ENCODE measurements around the gene CCZ1. TPM values are rescaled to one million over a fixed set of nuclear protein-coding genes. Genes with fewer than 3 reads are reported as not detected.
"Not testable (repeated sequence)": the region's sequence is repeated elsewhere in the genome, so short reads cannot be mapped to it uniquely, and the experiment has no call there.

CCZ1 gene
- total RNA-seq = 23.0 TPM

- ATAC-seq = peak; percentile 96
- DNase-seq (ENCODE audit: low spot score) = peak; percentile 70
Measured at GRCh38 chr7:5898480-5899224, at the start of gene CCZ1. Gene CCZ1 (plus strand): TSS chr7:5898733. CDS start chr7:5898800, 67 bp downstream.

GRCh38 chr7:5850944-5851343 lies 47.6 kb upstream of the CCZ1 start:
- DNase-seq (ENCODE audit: low spot score) (no peak), ATAC-seq (no peak)

GRCh38 chr7:5854738-5855137 lies 43.8 kb upstream of the CCZ1 start:
- no peak for ATAC-seq
- no peak for DNase-seq (ENCODE audit: low spot score)

GRCh38 chr7:5857041-5857575 lies 41.4 kb upstream of the CCZ1 start:
- ATAC-seq; DNase-seq (ENCODE audit: low spot score): not testable (repeated sequence)

- DNase-seq (ENCODE audit: low spot score); ATAC-seq: not testable (repeated sequence)
Measured at GRCh38 chr7:5858494-5858893, 40.0 kb upstream of the CCZ1 start.

GRCh38 chr7:5861281-5861680 lies 37.3 kb upstream of the CCZ1 start:
- not testable (repeated sequence) for DNase-seq (ENCODE audit: low spot score); ATAC-seq

- not testable (repeated sequence) for ATAC-seq; DNase-seq (ENCODE audit: low spot score)
Measured at GRCh38 chr7:5862753-5863366, 35.7 kb upstream of the CCZ1 start.

GRCh38 chr7:5865279-5865931 lies 33.1 kb upstream of the CCZ1 start:
- DNase-seq (ENCODE audit: low spot score); ATAC-seq: not testable (repeated sequence)

GRCh38 chr7:5867060-5867459 lies 31.5 kb upstream of the CCZ1 start:
- no peak for DNase-seq (ENCODE audit: low spot score)
- ATAC-seq = no peak

- not testable (repeated sequence) for DNase-seq (ENCODE audit: low spot score)
- ATAC-seq = peak; percentile 56
Measured at GRCh38 chr7:5868928-5869341, 29.6 kb upstream of the CCZ1 start.

GRCh38 chr7:5869691-5870090 lies 28.8 kb upstream of the CCZ1 start:
- no peak for DNase-seq (ENCODE audit: low spot score)
- no peak for ATAC-seq

- no peak for DNase-seq (ENCODE audit: low spot score)
- ATAC-seq = no peak
Measured at GRCh38 chr7:5870311-5870710, 28.2 kb upstream of the CCZ1 start.

- DNase-seq (ENCODE audit: low spot score) (no peak), ATAC-seq (no peak)
Measured at GRCh38 chr7:5872326-5872725, 26.2 kb upstream of the CCZ1 start.

- ATAC-seq = not testable (repeated sequence)
Measured at GRCh38 chr7:5879591-5879990, 18.9 kb upstream of the CCZ1 start.

GRCh38 chr7:5880106-5880505 lies 18.4 kb upstream of the CCZ1 start:
- not testable (repeated sequence) for ATAC-seq; DNase-seq (ENCODE audit: low spot score)

More at GRCh38 chr7:5879591-5879990, 18.9 kb upstream of the CCZ1 start:
- DNase-seq (ENCODE audit: low spot score) = not testable (repeated sequence)

GRCh38 chr7:5884431-5884830 lies 14.1 kb upstream of the CCZ1 start:
- not testable (repeated sequence) for DNase-seq (ENCODE audit: low spot score); ATAC-seq

- DNase-seq (ENCODE audit: low spot score); ATAC-seq: not testable (repeated sequence)
Measured at GRCh38 chr7:5888021-5888420, 10.5 kb upstream of the CCZ1 start.

- not testable (repeated sequence) for DNase-seq (ENCODE audit: low spot score); ATAC-seq
Measured at GRCh38 chr7:5890244-5890643, 8.3 kb upstream of the CCZ1 start.

- no peak for ATAC-seq
- DNase-seq (ENCODE audit: low spot score) = no peak
Measured at GRCh38 chr7:5892498-5892897, 6.0 kb upstream of the CCZ1 start.

GRCh38 chr7:5897369-5897919 lies 1.1 kb upstream of the CCZ1 start:
- ATAC-seq = peak; percentile 30
- DNase-seq (ENCODE audit: low spot score) = not testable (repeated sequence)

- DNase-seq (ENCODE audit: low spot score); ATAC-seq: not testable (repeated sequence)
Measured at GRCh38 chr7:5903002-5903401, 4.5 kb downstream of the CCZ1 start.
